OCI-LY3 (cell line): ENCODE results near the gene DIO3.

Source experiments
- CTCF ChIP-seq: fragments of 200-600, 300-600 bp; sonication (generic); IDR thresholded peaks from 2 replicates; pipeline ENCODE4 v1.5.1; 2014; ENCODE audit warnings: antibody characterized with exemption, low read length, low read depth
- EZH2phosphoT487 ChIP-seq: fragments of 200-600 bp; shearing (Covaris generic); IDR thresholded peaks from 2 replicates; pipeline ENCODE4 v1.6.1; 2018; ENCODE audit warnings: antibody characterized with exemption, mixed run types, low read depth

DNA sequence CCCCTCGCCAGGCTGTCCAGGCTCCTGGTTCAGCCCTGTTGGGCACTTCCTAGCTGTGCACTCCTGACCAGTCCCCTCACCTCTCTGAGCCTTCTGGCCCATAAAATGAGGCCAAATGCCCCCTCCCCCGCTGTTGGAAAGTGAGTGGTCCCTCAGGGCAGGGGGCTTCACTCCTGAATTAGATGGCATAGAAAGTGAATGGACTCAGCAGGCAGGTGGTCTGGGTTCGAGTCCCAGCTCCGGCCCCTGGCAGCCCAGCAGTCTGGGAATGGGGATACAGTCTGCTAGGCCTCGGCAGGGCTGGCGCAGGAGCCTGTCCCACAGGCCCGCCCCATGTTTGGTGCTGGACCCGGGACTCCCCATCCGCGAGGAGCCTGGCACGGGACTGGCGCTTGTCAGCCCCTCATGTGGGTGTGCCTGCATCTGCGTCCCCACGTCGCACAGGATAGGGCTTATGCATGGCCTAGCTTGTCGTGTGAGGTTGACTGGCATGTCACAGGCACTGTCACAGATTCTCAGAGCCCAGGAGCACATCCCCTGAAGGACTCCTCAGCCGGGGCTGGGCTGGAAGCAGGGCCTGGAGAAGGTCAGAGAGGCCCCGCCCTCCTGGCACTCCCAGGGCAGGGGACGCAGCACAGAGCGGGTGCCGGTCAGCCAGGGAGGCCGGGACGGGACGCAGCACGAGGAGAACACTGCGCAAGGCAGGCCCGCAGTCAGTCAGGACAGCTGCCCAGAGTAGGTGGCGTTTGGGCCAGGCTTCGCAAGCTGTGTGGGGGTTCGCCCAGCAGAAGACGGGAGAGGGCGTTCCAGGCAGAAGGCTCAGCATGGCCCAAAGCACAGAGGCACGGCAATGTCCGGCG lies 40.5 kb downstream of the DIO3 start:
- TF ChIP-seq CTCF (no peak), EZH2phosphoT487 (no peak)
